ENCODE data around the gene ZC3H10.

DNA sequence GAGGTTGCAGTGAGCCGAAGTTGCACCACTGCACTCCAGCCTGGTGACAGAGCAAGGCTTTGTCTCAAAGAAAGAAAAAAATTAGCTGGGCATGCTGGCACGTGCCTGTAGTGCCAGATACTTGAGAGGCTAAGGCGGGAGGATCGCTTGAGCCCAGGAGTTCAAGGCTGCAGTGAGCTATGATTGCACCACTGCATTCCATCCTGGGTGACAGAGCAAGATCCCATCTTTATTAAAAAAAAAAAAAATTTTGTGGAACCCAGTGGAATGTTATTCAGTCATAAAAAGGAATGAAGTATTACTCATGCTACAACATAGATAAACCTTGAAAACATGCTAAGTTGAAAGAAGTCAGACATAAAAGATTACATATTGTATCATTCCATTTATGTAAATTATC, 46.4 kb upstream of the ZC3H10 start:
- TF ChIP-seq, protein P1, sequence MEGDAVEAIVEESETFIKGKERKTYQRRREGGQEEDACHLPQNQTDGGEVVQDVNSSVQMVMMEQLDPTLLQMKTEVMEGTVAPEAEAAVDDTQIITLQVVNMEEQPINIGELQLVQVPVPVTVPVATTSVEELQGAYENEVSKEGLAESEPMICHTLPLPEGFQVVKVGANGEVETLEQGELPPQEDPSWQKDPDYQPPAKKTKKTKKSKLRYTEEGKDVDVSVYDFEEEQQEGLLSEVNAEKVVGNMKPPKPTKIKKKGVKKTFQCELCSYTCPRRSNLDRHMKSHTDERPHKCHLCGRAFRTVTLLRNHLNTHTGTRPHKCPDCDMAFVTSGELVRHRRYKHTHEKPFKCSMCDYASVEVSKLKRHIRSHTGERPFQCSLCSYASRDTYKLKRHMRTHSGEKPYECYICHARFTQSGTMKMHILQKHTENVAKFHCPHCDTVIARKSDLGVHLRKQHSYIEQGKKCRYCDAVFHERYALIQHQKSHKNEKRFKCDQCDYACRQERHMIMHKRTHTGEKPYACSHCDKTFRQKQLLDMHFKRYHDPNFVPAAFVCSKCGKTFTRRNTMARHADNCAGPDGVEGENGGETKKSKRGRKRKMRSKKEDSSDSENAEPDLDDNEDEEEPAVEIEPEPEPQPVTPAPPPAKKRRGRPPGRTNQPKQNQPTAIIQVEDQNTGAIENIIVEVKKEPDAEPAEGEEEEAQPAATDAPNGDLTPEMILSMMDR (IDR thresholded peaks at IDR 0.05 in 4 of 5, conservative IDR thresholded peaks at IDR 0.05 in 1 of 5): no peak
- TF ChIP-seq POLR2A (IDR thresholded peaks at IDR 0.05): no peak
